Activated naive CD8-positive, alpha-beta T cell treated with anti-CD3 and anti-CD28 coated beads, Interleukin-2, amount 10 ng/mL, durations not matched to agents 7 days and 5 days (primary cell): ENCODE data around the gene CYSLTR2. TPM values are rescaled to one million over a fixed set of nuclear protein-coding genes. Genes with fewer than 3 reads are reported as not detected.

Experiments
- ATAC-seq: fragments of 150-1000 bp; cut with Tn5 transposase; one replicate; pipeline ENCODE4 v1.10.0; 2021; ENCODE audit warnings: low read depth, moderate library complexity
- POLR2A ChIA-PET: fragments of 350-600 bp; sonication (Branson Sonifier 250); formaldehyde crosslinking; loops from one replicate; lab custom pipeline; 2021; ENCODE audit warnings: antibody characterized with exemption; lab: Charles Lee
- DNase-seq: peaks from one replicate; pipeline ENCODE4 v3.0.0; 2021
- H3K27ac Mint-ChIP-seq: one replicate; pipeline ENCODE4 v1.8.0; 2022; ENCODE audit warnings: mild to moderate bottlenecking, mixed read lengths
- H3K27me3 Mint-ChIP-seq: one replicate; pipeline ENCODE4 v1.8.0; 2022; ENCODE audit warnings: mild to moderate bottlenecking, moderate library complexity, mixed read lengths
- H3K36me3 Mint-ChIP-seq: one replicate; pipeline ENCODE4 v1.8.0; 2021; ENCODE audit warnings: mild to moderate bottlenecking, mixed read lengths
- H3K4me1 Mint-ChIP-seq: one replicate; pipeline ENCODE4 v1.8.0; 2021; ENCODE audit warnings: mixed read lengths
- H3K4me3 Mint-ChIP-seq: one replicate; pipeline ENCODE4 v1.8.0; 2022; ENCODE audit warnings: mild to moderate bottlenecking, moderate library complexity, mixed read lengths
- H3K9me3 Mint-ChIP-seq: one replicate; pipeline ENCODE4 v1.8.0; 2021; ENCODE audit warnings: mixed read lengths
- total RNA-seq, 2 experiments: library from RNA; stranded (reverse); gene quantifications; one replicate each; pipeline ENCODE4 v1.2.3, GENCODE V29; 2021

The CYSLTR2 gene
- total RNA-seq, 2 experiments from 2014 or later, result 4.3 to 5.3 TPM

GRCh38 chr13:48741377-48741776 lies 87.6 kb downstream of the CYSLTR2 start:
- DNase-seq, result no peak
- ATAC-seq, result no peak
- Mint-ChIP-seq H3K36me3 (no peaks in the 10 kb centered on the region), H3K27me3 (peaks cover 5% of the 10 kb centered on the region), H3K4me1 (peaks cover 8% of the 10 kb centered on the region), H3K27ac (no peak overlapping the region), H3K9me3 (peaks cover 6% of the 10 kb centered on the region), H3K4me3 (no peak overlapping the region)
- POLR2A ChIA-PET, result no interaction called here

GRCh38 chr13:48746821-48747220 lies 93.1 kb downstream of the CYSLTR2 start:
- Mint-ChIP-seq H3K9me3 (peaks cover 6% of the 10 kb centered on the region), H3K36me3 (no peaks in the 10 kb centered on the region), H3K27me3 (peaks cover 5% of the 10 kb centered on the region), H3K27ac (no peak overlapping the region), H3K4me3 (no peak overlapping the region), H3K4me1 (peaks cover 9% of the 10 kb centered on the region)
- DNase-seq, result no peak
- POLR2A ChIA-PET, result no interaction called here
- no peak for ATAC-seq

- Mint-ChIP-seq H3K36me3 (no peaks in the 10 kb centered on the region), H3K4me3 (no peak overlapping the region), H3K27ac (no peak overlapping the region), H3K4me1 (peaks cover 7% of the 10 kb centered on the region), H3K27me3 (peaks cover 3% of the 10 kb centered on the region), H3K9me3 (peaks cover 2% of the 10 kb centered on the region)
- POLR2A ChIA-PET, result no interaction called here
- DNase-seq (no peak), ATAC-seq (no peak)
Observed at GRCh38 chr13:48748681-48749080, 95.0 kb downstream of the CYSLTR2 start.

- H3K27ac Mint-ChIP-seq, result no peak overlapping the region
- no peaks in the 10 kb centered on the region for H3K9me3 Mint-ChIP-seq
- H3K4me3 Mint-ChIP-seq, result no peak overlapping the region
- no peaks in the 10 kb centered on the region for H3K36me3 Mint-ChIP-seq
- H3K4me1 Mint-ChIP-seq, result peaks cover 7% of the 10 kb centered on the region
- POLR2A ChIA-PET, result no interaction called here
- no peaks in the 10 kb centered on the region for H3K27me3 Mint-ChIP-seq
- no peak for DNase-seq
- no peak for ATAC-seq
Observed at GRCh38 chr13:48749144-48749543, 95.4 kb downstream of the CYSLTR2 start.

- DNase-seq (no peak), ATAC-seq (no peak)
- no peaks in the 10 kb centered on the region for H3K27me3 Mint-ChIP-seq
- no peaks in the 10 kb centered on the region for H3K36me3 Mint-ChIP-seq
- POLR2A ChIA-PET, result no interaction called here
- no peak overlapping the region for H3K27ac Mint-ChIP-seq
- H3K4me1 Mint-ChIP-seq, result peaks cover 7% of the 10 kb centered on the region
- H3K4me3 Mint-ChIP-seq, result no peak overlapping the region
- peaks cover under 1% of the 10 kb centered on the region for H3K9me3 Mint-ChIP-seq
Observed at GRCh38 chr13:48749699-48750473, 96.2 kb downstream of the CYSLTR2 start.

GRCh38 chr13:48750588-48751383 lies 97.1 kb downstream of the CYSLTR2 start:
- Mint-ChIP-seq H3K27ac (no peak overlapping the region), H3K9me3 (peaks cover 7% of the 10 kb centered on the region), H3K4me3 (no peak overlapping the region), H3K36me3 (peaks cover 4% of the 10 kb centered on the region), H3K27me3 (no peaks in the 10 kb centered on the region), H3K4me1 (peaks cover 7% of the 10 kb centered on the region)
- ATAC-seq (no peak), DNase-seq (no peak)
- POLR2A ChIA-PET, result no interaction called here

GRCh38 chr13:48760626-48761025 lies 106.9 kb downstream of the CYSLTR2 start:
- DNase-seq (no peak), ATAC-seq (no peak)
- Mint-ChIP-seq H3K4me1 (no peaks in the 10 kb centered on the region), H3K36me3 (peaks cover 1% of the 10 kb centered on the region), H3K9me3 (peaks cover 26% of the 10 kb centered on the region), H3K27me3 (peaks cover 5% of the 10 kb centered on the region), H3K4me3 (no peak overlapping the region), H3K27ac (no peak overlapping the region)
- POLR2A ChIA-PET, result no interaction called here

Other genes with a start within 250 kb of the CYSLTR2 start
- gene LPAR6, start 240.8 kb upstream of the CYSLTR2 start, total RNA-seq, result 10 to 100 TPM; 48.1 to 55.4 TPM
- 10 to 100 TPM; 18.3 to 21.5 TPM for gene RCBTB2, start 120.8 kb upstream of the CYSLTR2 start, total RNA-seq